ENCODE data around the gene ART5. TPM values are rescaled to one million over a fixed set of nuclear protein-coding genes. Genes with fewer than 3 reads are reported as not detected.
"Not testable (repeated sequence)": the region's sequence is repeated elsewhere in the genome, so short reads cannot be mapped to it uniquely, and the experiment has no call there.

ART5 gene
- polyA plus RNA-seq, 5 donors: 1.0 to 2.1 (median 1.1) TPM

- no peak for DNase-seq
Measured at GRCh38 chr11:3658252-3658651, 16.5 kb upstream of the ART5 start.

DNA sequence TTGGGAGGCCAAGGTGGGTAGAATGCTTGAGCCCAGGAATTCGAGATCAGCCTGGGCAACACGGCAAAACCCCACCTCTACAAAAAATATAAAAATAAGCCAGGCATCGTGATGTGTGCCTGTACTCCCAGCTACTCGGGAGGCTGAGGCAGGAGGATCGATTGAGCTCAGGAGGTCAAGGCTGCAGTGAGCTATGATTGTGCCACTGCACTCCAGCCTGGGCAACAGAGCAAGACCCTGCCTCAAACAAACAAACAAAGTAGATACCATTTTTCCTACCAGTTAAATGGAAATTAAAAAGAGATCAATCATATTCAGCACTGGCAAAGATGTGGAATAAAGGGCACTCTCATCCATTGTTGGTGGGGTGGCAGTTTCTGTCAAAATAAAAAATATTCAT, 15.5 kb upstream of the ART5 start:
- DNase-seq: not testable (repeated sequence)

- DNase-seq: no peak
Measured at GRCh38 chr11:3655547-3655946, 13.8 kb upstream of the ART5 start.

GRCh38 chr11:3652514-3652913, 10.7 kb upstream of the ART5 start:
- not testable (repeated sequence) for DNase-seq

GRCh38 chr11:3649374-3649773, 7.6 kb upstream of the ART5 start:
- not testable (repeated sequence) for DNase-seq

DNA sequence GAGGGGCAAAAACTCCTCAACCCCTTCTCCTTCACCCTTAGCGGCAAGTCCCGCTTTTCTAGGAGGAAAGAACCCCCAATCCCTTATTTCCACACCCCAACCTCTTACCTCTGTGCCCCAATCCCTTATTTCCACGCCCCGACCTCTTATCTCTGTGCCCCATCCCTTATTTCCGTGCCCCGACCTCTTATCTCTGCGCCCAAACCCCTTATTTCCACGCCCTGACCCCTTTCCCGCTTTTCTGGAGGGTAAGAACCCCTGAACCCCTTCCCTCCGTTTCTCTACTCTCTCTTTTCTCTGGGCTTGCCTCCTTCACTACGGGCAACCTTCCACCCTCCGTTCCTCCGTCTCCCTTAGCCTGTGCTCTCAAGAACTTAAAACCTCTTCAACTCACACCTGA, 7.1 kb upstream of the ART5 start:
- not testable (repeated sequence) for DNase-seq

DNA sequence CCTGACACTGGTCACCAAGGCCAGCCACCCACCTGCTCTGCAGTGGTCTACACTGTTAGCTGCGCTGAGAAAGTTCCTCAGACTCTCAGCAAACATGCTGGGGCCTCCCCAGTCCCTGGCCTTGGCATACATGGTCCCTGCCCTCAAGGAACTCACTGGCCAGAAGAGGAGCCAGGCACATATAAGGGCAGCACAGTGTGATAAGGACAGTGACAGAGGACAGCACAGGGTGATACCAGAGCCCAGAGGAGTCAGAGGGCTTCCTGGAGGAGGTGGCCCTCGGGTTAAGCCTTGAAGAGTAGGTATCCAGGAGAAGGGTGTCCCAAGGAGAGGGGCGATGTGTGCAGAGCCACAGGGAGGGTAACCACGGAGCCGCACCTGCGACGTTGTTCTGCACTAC, 3.8 kb upstream of the ART5 start:
- DNase-seq: no peak

DNA sequence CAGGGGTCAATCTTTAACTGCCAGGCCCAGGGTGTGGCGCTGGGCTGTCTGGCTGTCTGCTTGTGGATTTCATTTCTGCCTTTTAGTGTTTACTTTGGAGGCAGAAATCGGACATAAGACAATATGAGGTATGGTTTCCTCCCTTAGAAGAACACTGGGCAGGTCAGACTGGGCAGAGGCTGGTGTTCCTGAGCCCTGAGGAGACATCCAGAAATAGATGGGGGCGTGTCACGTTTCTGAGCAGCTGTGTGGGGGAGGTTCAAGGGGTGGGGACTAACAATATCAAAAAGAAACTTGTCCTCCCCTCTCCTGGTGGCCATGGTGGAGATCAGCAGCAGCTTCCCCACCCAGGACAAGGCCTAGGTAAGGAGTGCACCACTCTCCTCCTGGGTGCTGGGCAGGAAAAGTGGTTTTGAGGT, 3.0 kb upstream of the ART5 start, which contains the start of gene ART1:
Gene ART1 (plus strand): TSS at position 312 of the 419 bp plus-strand sequence. CDS start 14,086 bp downstream, outside the sequence.
- no peak for DNase-seq

GRCh38 chr11:3643102-3643546, 1.3 kb upstream of the ART5 start:
- DNase-seq: not testable (repeated sequence)

GRCh38 chr11:3642071-3642951, 519 bp upstream of the ART5 start:
- peak; percentile 81 to 84 for DNase-seq

DNA sequence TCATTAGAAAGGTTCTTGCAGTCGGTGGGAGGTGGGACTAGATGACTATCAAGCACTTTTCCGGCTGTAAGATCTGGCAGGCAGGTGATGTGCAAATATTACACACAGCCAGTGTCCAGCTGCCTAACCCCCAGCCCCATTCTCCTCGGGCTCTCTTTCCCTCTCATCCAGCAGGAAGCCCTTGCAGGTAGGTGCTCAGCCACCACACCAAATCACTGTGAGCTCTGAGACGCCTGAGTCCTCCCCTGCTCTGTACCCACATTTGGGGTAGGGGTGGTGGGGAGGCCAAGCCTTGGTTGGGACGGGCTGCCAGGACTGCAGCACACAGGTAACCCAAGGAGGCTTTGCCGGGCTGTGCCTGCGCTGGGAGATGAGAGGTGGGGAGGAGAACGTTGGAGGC, 601 bp downstream of the ART5 start:
- DNase-seq: no peak

GRCh38 chr11:3639841-3640240, 2.0 kb downstream of the ART5 start:
- no peak for DNase-seq

GRCh38 chr11:3638513-3638912, 3.3 kb downstream of the ART5 start:
- no peak for DNase-seq

- no peak for DNase-seq
Measured at GRCh38 chr11:3637201-3637600, 4.6 kb downstream of the ART5 start.

- DNase-seq: no peak
Measured at GRCh38 chr11:3635641-3636375, 6.0 kb downstream of the ART5 start.

- DNase-seq: no peak
Measured at GRCh38 chr11:3632070-3632660, 9.6 kb downstream of the ART5 start.

GRCh38 chr11:3631331-3631730, 10.5 kb downstream of the ART5 start:
- no peak for DNase-seq

GRCh38 chr11:3627291-3627690, 14.5 kb downstream of the ART5 start:
- DNase-seq: no peak

- no peak for DNase-seq
Measured at GRCh38 chr11:3626250-3626960, 15.4 kb downstream of the ART5 start.

- DNase-seq: no peak
Measured at GRCh38 chr11:3623767-3624458, 17.9 kb downstream of the ART5 start.

GRCh38 chr11:3623121-3623520, 18.7 kb downstream of the ART5 start:
- no peak for DNase-seq
